ENCODE measurements around the gene MAML2. TPM values are rescaled to one million over a fixed set of nuclear protein-coding genes. Genes with fewer than 3 reads are reported as not detected.

The MAML2 gene
- total RNA-seq, 2 experiments from 2014 or later: 0.15 to 1.0 TPM

DNA sequence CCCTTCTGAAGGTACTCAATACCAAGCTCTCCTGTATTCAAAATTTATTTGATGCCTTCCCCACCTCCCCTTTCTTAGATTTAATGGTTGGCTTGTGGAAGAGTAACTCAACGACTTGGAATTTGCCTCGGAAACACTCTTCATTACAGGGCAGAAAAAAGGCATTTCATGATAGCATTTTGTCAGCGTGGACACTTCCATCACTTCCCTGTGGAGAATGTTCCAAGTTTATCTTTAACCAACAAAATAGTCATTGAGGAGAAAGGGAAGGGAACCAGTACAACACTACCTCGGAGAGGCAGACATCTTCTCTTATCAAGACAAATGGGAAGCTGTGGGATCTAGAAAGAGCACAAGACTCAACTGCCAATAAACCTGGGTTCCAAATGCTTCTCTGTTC, 241.8 kb downstream of the MAML2 start:
- no peak overlapping the region for H3K4me3 ChIP-seq (ENCODE audit: low read depth, low read length, poor library complexity, severe bottlenecking)
- H3K4me1 ChIP-seq (ENCODE audit: insufficient read depth, low read length, poor library complexity, severe bottlenecking): no peaks in the 10 kb centered on the region
- no peaks in the 10 kb centered on the region for H3K36me3 ChIP-seq (ENCODE audit: insufficient read depth, low read length)
- TF ChIP-seq CTCF (conservative IDR thresholded peaks at IDR 0.05; ENCODE audit: low read length) (no peak), EZH2phosphoT487 (IDR thresholded peaks at IDR 0.05; ENCODE audit: borderline replicate concordance, low read depth, low read length) (no peak)
- ChIA-PET CTCF (ENCODE audit: unreplicated experiment) (no interaction called here), POLR2A (interaction anchor here (0.7 to 1.6 kb wide), 4 partner anchors 10 to 254 kb away, joined by 3 to 5 read pairs (median 4); no protein-coding TSS in a partner anchor)
- BruUV-seq (replicated peaks): no TSS peak
- H3K9me3 ChIP-seq (ENCODE audit: low read length): no peaks in the 10 kb centered on the region
- no peak overlapping the region for H3K27ac ChIP-seq (ENCODE audit: low read depth, low read length, poor library complexity, severe bottlenecking)
- H3K79me2 ChIP-seq (ENCODE audit: insufficient read depth, low read depth, low read length): no peaks in the 10 kb centered on the region
- no peak for DNase-seq (ENCODE audit: low spot score)
- no peaks in the 10 kb centered on the region for H4K20me1 ChIP-seq (ENCODE audit: insufficient read depth, low read length)
- no peaks in the 10 kb centered on the region for H3K9me2 ChIP-seq (ENCODE audit: insufficient read depth, low read length)
- intact Hi-C loops (cut with micrococcal nuclease; ENCODE audit: unreplicated experiment): no loop called here
- H3K4me2 ChIP-seq (ENCODE audit: low read length): no peak overlapping the region
- no peak overlapping the region for H2AFZ ChIP-seq (ENCODE audit: low read length)

- TF ChIP-seq CTCF (conservative IDR thresholded peaks at IDR 0.05; ENCODE audit: low read length) (no peak), EZH2phosphoT487 (IDR thresholded peaks at IDR 0.05; ENCODE audit: borderline replicate concordance, low read depth, low read length) (no peak)
- CTCF ChIA-PET (ENCODE audit: unreplicated experiment): no interaction called here
These were observed 244.3 kb downstream of the MAML2 start for GRCh38 chr11:96098511-96099241.

GRCh38 chr11:96097844-96098421, 245.1 kb downstream of the MAML2 start:
- intact Hi-C loops (cut with micrococcal nuclease; ENCODE audit: unreplicated experiment): no loop called here

More at GRCh38 chr11:96098511-96099241, 244.3 kb downstream of the MAML2 start:
- H3K79me2 ChIP-seq (ENCODE audit: insufficient read depth, low read depth, low read length): no peaks in the 10 kb centered on the region
- intact Hi-C loops (cut with micrococcal nuclease; ENCODE audit: unreplicated experiment): no loop called here
- H3K4me1 ChIP-seq (ENCODE audit: insufficient read depth, low read length, poor library complexity, severe bottlenecking): no peaks in the 10 kb centered on the region
- DNase-seq (ENCODE audit: low spot score): no peak
- no TSS peak for BruUV-seq (replicated peaks)
- no peaks in the 10 kb centered on the region for H3K9me2 ChIP-seq (ENCODE audit: insufficient read depth, low read length)
- H4K20me1 ChIP-seq (ENCODE audit: insufficient read depth, low read length): no peaks in the 10 kb centered on the region
- no peak overlapping the region for H3K4me3 ChIP-seq (ENCODE audit: low read depth, low read length, poor library complexity, severe bottlenecking)
- H3K4me2 ChIP-seq (ENCODE audit: low read length): no peak overlapping the region
- no peak overlapping the region for H2AFZ ChIP-seq (ENCODE audit: low read length)
- H3K27ac ChIP-seq (ENCODE audit: low read depth, low read length, poor library complexity, severe bottlenecking): no peak overlapping the region
- H3K36me3 ChIP-seq (ENCODE audit: insufficient read depth, low read length): no peaks in the 10 kb centered on the region
- H3K9me3 ChIP-seq (ENCODE audit: low read length): no peaks in the 10 kb centered on the region
- POLR2A ChIA-PET: interaction anchor here (0.5 to 1.0 kb wide), 2 partner anchors 10 to 25 kb away, joined by 3 read pairs; no protein-coding TSS in a partner anchor

More at GRCh38 chr11:96097844-96098421, 245.1 kb downstream of the MAML2 start:
- DNase-seq (ENCODE audit: low spot score): no peak
- Histone ChIP-seq H3K27ac (ENCODE audit: low read depth, low read length, poor library complexity, severe bottlenecking) (no peak overlapping the region), H3K4me3 (ENCODE audit: low read depth, low read length, poor library complexity, severe bottlenecking) (no peak overlapping the region), H3K9me2 (ENCODE audit: insufficient read depth, low read length) (no peaks in the 10 kb centered on the region), H2AFZ (ENCODE audit: low read length) (no peak overlapping the region), H4K20me1 (ENCODE audit: insufficient read depth, low read length) (no peaks in the 10 kb centered on the region), H3K9me3 (ENCODE audit: low read length) (no peaks in the 10 kb centered on the region), H3K4me1 (ENCODE audit: insufficient read depth, low read length, poor library complexity, severe bottlenecking) (no peaks in the 10 kb centered on the region), H3K36me3 (ENCODE audit: insufficient read depth, low read length) (no peaks in the 10 kb centered on the region), H3K79me2 (ENCODE audit: insufficient read depth, low read depth, low read length) (no peaks in the 10 kb centered on the region), H3K4me2 (ENCODE audit: low read length) (no peak overlapping the region)
- ChIA-PET CTCF (ENCODE audit: unreplicated experiment) (no interaction called here), POLR2A (no interaction called here)
- TF ChIP-seq EZH2phosphoT487 (IDR thresholded peaks at IDR 0.05; ENCODE audit: borderline replicate concordance, low read depth, low read length) (no peak), CTCF (conservative IDR thresholded peaks at IDR 0.05; ENCODE audit: low read length) (no peak)
- BruUV-seq (replicated peaks): no TSS peak
